ENCODE data around the gene KDM8. TPM values are rescaled to one million over a fixed set of nuclear protein-coding genes. Genes with fewer than 3 reads are reported as not detected.

The KDM8 gene
- total RNA-seq: 1 to 10 TPM; 4.6 to 7.0 TPM
- polyA plus RNA-seq: 1 to 10 TPM; 2.6 to 4.8 TPM
- long read RNA-seq, donor 1, partial matches to known transcripts: 0 of 1 reads
- long read RNA-seq, donor 1, other reads (novel, unspliced or antisense): 0 of 1 reads
- long read RNA-seq, donor 2: 0 reads
- long read RNA-seq, donor 3, partial matches to known transcripts: 0 of 1 reads
- long read RNA-seq, donor 3, other reads (novel, unspliced or antisense): 0 of 1 reads
- long read RNA-seq, donor 4: 0 reads
- long read RNA-seq, donor 5, partial matches to known transcripts: 126 of 127 reads
- long read RNA-seq, donor 5, other reads (novel, unspliced or antisense): 0 of 127 reads

DNA sequence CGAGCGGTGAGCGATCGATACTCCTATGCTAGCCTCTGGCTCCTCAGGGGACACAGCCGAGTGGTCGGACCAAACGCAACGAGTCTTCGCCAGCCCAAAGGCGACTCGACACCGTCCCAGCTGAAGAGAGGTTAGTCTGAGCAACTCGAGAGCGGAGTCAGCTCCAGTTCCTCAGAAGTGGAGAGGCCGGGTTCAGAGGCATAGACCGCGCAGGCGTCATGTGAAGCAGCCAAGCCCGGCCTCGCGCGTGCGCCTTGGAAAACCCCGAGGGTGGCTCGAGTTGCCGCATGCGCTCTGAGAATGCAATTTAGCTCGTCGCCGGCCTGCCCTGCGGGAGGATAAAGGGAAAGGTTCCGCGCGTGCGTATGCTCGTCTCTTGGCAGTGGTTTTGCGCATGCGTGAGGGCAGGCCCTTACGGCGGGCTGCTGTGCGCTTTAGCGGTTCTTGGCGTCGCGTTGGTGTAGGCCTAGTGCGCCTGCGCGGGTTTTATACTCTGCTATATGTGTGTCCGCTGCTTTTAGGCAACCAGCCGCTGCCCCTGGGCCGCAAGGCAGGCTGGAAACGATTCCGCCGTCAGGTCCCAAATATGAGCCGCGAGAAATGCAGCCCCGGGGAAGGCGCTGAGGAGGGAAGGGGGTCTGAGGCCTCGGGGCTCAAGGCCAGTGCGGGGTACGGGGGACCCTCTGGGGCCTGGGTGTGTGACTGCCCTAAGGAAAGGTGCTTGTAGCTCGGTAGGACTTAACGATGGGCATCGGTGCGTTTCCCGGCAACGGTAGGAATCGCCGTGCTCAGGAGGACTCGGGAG is at the start of gene KDM8:
Gene KDM8, plus strand, starts transcription at position 20 of the 805 bp plus-strand sequence. CDS start 6,598 bp downstream, outside the sequence.
- H3K4me3 ChIP-seq: peak within 1 kb of the TSS; percentile 57
- 0 to 1% methylated on average over 70 of the region's 70 CpGs for WGBS, 2 donors
- H3K27me3 ChIP-seq (ENCODE audit: control insufficient read depth in 3 of 3, insufficient read depth in 3 of 3, low read length in 2 of 3): no peaks in the 10 kb centered on the region
- H3K36me3 ChIP-seq (ENCODE audit: control insufficient read depth in 4 of 4, insufficient read depth in 4 of 4, low read length in 4 of 4): no peaks in the 10 kb centered on the region
- H3K4me1 ChIP-seq (ENCODE audit: control insufficient read depth in 5 of 5, insufficient read depth in 5 of 5, low read length in 5 of 5): peaks cover 0 to 13% (median 4%) of the 10 kb centered on the region in 5 donors
- H3K27ac ChIP-seq (ENCODE audit: low read depth in 1 of 2, low read length in 1 of 2): peak within 1 kb of the TSS; percentile 94 to 96
- H3K9me3 ChIP-seq (ENCODE audit: control insufficient read depth in 4 of 4, insufficient read depth in 3 of 4, low read length in 3 of 4): no peaks in the 10 kb centered on the region
- TF ChIP-seq, protein P1, sequence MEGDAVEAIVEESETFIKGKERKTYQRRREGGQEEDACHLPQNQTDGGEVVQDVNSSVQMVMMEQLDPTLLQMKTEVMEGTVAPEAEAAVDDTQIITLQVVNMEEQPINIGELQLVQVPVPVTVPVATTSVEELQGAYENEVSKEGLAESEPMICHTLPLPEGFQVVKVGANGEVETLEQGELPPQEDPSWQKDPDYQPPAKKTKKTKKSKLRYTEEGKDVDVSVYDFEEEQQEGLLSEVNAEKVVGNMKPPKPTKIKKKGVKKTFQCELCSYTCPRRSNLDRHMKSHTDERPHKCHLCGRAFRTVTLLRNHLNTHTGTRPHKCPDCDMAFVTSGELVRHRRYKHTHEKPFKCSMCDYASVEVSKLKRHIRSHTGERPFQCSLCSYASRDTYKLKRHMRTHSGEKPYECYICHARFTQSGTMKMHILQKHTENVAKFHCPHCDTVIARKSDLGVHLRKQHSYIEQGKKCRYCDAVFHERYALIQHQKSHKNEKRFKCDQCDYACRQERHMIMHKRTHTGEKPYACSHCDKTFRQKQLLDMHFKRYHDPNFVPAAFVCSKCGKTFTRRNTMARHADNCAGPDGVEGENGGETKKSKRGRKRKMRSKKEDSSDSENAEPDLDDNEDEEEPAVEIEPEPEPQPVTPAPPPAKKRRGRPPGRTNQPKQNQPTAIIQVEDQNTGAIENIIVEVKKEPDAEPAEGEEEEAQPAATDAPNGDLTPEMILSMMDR (IDR thresholded peaks at IDR 0.05; ENCODE audit: control extremely low read depth, extremely low read depth): no peak
- peak within 1 kb of the TSS; percentile 94 to 98 for H3K9ac ChIP-seq (ENCODE audit: insufficient read depth in 1 of 2, low read length in 2 of 2)
- ATAC-seq (ENCODE audit: insufficient read depth, low FRiP score): peak; percentile 94
- peak; percentile 100 for DNase-seq

DNA sequence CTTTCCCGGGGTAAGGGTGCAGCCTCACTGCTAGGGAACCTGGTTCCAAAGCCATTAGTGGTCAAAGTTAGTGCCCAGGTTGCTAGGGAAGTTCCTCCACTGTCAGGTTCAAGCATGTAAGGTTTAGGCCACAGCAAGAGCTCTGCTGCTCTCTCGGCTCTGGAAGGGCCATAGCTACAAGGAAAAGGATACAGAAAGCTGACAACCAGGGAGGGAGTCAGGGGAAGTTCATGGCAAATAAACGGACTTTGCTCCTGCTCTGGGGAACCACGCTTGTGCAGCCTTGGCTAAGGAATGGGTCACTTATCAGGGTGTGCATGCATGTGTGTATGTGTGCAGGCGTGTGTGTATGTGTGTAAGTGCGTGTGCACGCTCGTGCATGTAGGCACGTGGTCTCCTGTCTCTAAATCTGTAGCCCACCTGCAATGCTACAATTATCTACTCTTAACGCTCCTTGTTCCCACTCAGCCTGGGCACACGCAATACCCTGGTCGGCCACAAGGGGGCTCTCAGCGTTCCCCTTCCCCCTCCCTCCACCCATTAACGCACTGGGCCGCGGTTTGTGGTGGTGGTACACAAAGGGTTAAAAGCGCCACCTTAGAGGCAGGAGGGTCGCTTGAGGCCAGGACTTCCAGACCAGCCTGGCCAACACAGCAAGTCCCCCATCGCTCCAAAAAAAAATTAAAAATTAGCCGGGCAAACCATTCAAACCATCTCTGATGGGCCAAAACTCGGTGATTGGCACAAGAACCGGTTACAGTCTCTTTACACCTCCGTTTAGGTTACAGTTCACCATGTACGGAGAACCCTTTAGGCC is 48.4 kb upstream of the KDM8 start:
- DNase-seq (peak; percentile 35 to 44 (median 42)), ATAC-seq (ENCODE audit: insufficient read depth, low FRiP score) (no peak)
- TF ChIP-seq, protein P1 (IDR thresholded peaks at IDR 0.05; ENCODE audit: control extremely low read depth, extremely low read depth): peak; percentile 76
- H3K4me1 ChIP-seq (ENCODE audit: control insufficient read depth in 5 of 5, insufficient read depth in 5 of 5, low read length in 5 of 5): peaks cover 0 to 4% (median 0%) of the 10 kb centered on the region in 5 donors
- WGBS, 2 donors: 18 to 19% methylated on average over 24 of the region's 24 CpGs
- no peak overlapping the region for H3K9ac ChIP-seq (ENCODE audit: insufficient read depth in 1 of 2, low read length in 2 of 2)
- H3K36me3 ChIP-seq (ENCODE audit: control insufficient read depth in 4 of 4, insufficient read depth in 4 of 4, low read length in 4 of 4): no peaks in the 10 kb centered on the region
- no peak overlapping the region for H3K27ac ChIP-seq (ENCODE audit: low read depth in 1 of 2, low read length in 1 of 2)
- no peak overlapping the region for H3K4me3 ChIP-seq
- peaks cover 0 to 7% (median 0%) of the 10 kb centered on the region in 3 donors for H3K27me3 ChIP-seq (ENCODE audit: control insufficient read depth in 3 of 3, insufficient read depth in 3 of 3, low read length in 2 of 3)
- H3K9me3 ChIP-seq (ENCODE audit: control insufficient read depth in 4 of 4, insufficient read depth in 3 of 4, low read length in 3 of 4): peaks cover 0 to 2% (median 0%) of the 10 kb centered on the region in 4 donors

DNA sequence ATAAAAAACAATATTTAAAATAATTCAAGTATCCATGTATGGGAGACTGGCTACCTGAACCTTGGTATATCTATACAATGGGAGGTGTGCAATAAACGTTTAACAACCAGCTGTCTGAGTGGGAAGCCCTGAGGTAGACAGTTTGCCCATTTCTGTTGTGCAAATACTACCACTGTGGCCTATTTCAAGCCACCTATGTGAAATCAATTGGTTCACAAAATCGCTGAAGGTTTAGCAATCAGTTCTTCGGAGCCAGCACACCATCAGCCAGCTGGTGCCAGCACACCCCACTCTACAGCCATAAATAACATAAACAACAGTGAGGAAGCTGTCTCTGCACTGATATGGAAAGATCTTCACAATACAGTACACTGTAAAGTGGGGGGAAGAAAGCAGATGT is 46.7 kb upstream of the KDM8 start:
- Histone ChIP-seq H3K27ac (ENCODE audit: low read depth in 1 of 2, low read length in 1 of 2) (no peak overlapping the region), H3K4me1 (ENCODE audit: control insufficient read depth in 5 of 5, insufficient read depth in 5 of 5, low read length in 5 of 5) (peaks cover 0 to 4% (median 0%) of the 10 kb centered on the region in 5 donors), H3K9ac (ENCODE audit: insufficient read depth in 1 of 2, low read length in 2 of 2) (no peak overlapping the region), H3K4me3 (no peak overlapping the region), H3K9me3 (ENCODE audit: control insufficient read depth in 4 of 4, insufficient read depth in 3 of 4, low read length in 3 of 4) (peaks cover 0 to 4% (median 0%) of the 10 kb centered on the region in 4 donors), H3K36me3 (ENCODE audit: control insufficient read depth in 4 of 4, insufficient read depth in 4 of 4, low read length in 4 of 4) (no peaks in the 10 kb centered on the region), H3K27me3 (ENCODE audit: control insufficient read depth in 3 of 3, insufficient read depth in 3 of 3, low read length in 2 of 3) (peaks cover 0 to 7% (median 0%) of the 10 kb centered on the region in 3 donors)
- TF ChIP-seq, protein P1 (IDR thresholded peaks at IDR 0.05; ENCODE audit: control extremely low read depth, extremely low read depth): no peak
- DNase-seq (peak in 2 of 3 donors; percentile 5 to 19), ATAC-seq (ENCODE audit: insufficient read depth, low FRiP score) (no peak)
- WGBS, 2 donors: 9 to 28% methylated on average over 3 of the region's 3 CpGs
